Measurements from ENCODE around the gene MMP28. TPM values are rescaled to one million over a fixed set of nuclear protein-coding genes. Genes with fewer than 3 reads are reported as not detected.

MMP28 gene
- total and polyA plus RNA-seq, 2 of the 4 experiments (the other 2 are of a cell fraction): 0.18 TPM; not detected in 1

DNA sequence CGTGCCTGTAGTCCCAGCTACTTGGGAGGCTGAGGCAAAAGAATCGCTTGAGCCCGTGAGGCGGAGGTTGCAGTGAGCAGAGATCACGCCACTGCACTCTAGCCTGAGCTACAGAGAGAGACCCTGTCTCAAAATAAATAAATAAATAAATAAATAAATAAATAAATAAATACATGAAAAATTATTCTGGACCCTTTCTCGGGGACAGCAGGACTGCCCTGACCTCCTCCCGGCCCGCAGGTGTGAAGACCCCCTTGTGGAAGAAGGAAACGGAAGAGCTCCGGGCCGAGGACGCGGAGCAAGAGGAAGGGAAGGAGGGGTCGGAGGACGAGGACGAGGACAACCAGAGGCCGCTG is 31.7 kb downstream of the MMP28 start (continued):
- TF ChIP-seq, protein P1, sequence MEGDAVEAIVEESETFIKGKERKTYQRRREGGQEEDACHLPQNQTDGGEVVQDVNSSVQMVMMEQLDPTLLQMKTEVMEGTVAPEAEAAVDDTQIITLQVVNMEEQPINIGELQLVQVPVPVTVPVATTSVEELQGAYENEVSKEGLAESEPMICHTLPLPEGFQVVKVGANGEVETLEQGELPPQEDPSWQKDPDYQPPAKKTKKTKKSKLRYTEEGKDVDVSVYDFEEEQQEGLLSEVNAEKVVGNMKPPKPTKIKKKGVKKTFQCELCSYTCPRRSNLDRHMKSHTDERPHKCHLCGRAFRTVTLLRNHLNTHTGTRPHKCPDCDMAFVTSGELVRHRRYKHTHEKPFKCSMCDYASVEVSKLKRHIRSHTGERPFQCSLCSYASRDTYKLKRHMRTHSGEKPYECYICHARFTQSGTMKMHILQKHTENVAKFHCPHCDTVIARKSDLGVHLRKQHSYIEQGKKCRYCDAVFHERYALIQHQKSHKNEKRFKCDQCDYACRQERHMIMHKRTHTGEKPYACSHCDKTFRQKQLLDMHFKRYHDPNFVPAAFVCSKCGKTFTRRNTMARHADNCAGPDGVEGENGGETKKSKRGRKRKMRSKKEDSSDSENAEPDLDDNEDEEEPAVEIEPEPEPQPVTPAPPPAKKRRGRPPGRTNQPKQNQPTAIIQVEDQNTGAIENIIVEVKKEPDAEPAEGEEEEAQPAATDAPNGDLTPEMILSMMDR (conservative IDR thresholded peaks at IDR 0.05; ENCODE audit: low read depth, low read length): no peak
- no peak for TF ChIP-seq ELK1 (IDR thresholded peaks at IDR 0.05; ENCODE audit: borderline replicate concordance, low read depth, low read length)

- H3K27ac ChIP-seq (ENCODE audit: insufficient read depth, low read length): no peak overlapping the region
- no peak overlapping the region for H2BK5ac ChIP-seq (ENCODE audit: low read depth, low read length, poor library complexity, severe bottlenecking)
- intact Hi-C loops (cut with micrococcal nuclease): no loop called here
- no peak overlapping the region for H3K9ac ChIP-seq (ENCODE audit: low read depth, low read length)
- no peak for DNase-seq
- peaks cover 8% of the 10 kb centered on the region; the same call in 1 of the 2 replicates for H4K20me1 ChIP-seq (ENCODE audit: insufficient read depth, low read length)
- dilution Hi-C loops (cut with HindIII; ENCODE audit: low sequenced_read_pairs, unreplicated experiment): no loop called here
- H3K23ac ChIP-seq (ENCODE audit: low read depth, low read length): no peak overlapping the region
- H2AK5ac ChIP-seq (ENCODE audit: low read depth, low read length): no peak overlapping the region
- peaks cover 19% of the 10 kb centered on the region for H3K27me3 ChIP-seq (ENCODE audit: control insufficient read depth, insufficient read depth, low read length)
- no peak overlapping the region for H3K18ac ChIP-seq (ENCODE audit: low read depth, low read length)
- H2BK20ac ChIP-seq (ENCODE audit: low read depth, low read length): no peak overlapping the region
- no peaks in the 10 kb centered on the region for H3K9me1 ChIP-seq (ENCODE audit: insufficient read depth, low read length)
- no peak overlapping the region for H4K5ac ChIP-seq (ENCODE audit: low read depth, low read length)
- ATAC-seq (ENCODE audit: low read depth): no peak
- no peaks in the 10 kb centered on the region for H3K36me3 ChIP-seq (ENCODE audit: control insufficient read depth, insufficient read depth, low read length)
- H2BK120ac ChIP-seq (ENCODE audit: low read depth, low read length): no peak overlapping the region
- H2AFZ ChIP-seq (replicated peaks; ENCODE audit: low read length, poor library complexity): no peak overlapping the region
- no peak overlapping the region for H3K4ac ChIP-seq (ENCODE audit: low read depth, low read length)
- CTCF ChIA-PET: no interaction called here
- in situ Hi-C loops (cut with MboI; ENCODE audit: low sequenced_read_pairs): loop anchor here (5.0 kb wide), 1 partner anchor 46 kb away; the partner anchor contains the start of gene TAF15
- no peaks in the 10 kb centered on the region for H3K79me1 ChIP-seq (ENCODE audit: low read depth in 1 of 2, low read length in 2 of 2)
- peaks cover 3% of the 10 kb centered on the region for H3K4me1 ChIP-seq (ENCODE audit: control insufficient read depth, insufficient read depth, low read length)
- no peak overlapping the region for H2AK9ac ChIP-seq (replicated peaks; ENCODE audit: low read depth, low read length, poor library complexity)
- peaks cover 2% of the 10 kb centered on the region; the same call in 1 of the 2 replicates for H3K9me3 ChIP-seq (ENCODE audit: control insufficient read depth, insufficient read depth, low read length)
- no peak overlapping the region for H3K4me2 ChIP-seq (ENCODE audit: low read depth, low read length)
- no peak overlapping the region for H3K56ac ChIP-seq (ENCODE audit: extremely low read depth, insufficient read depth, low read length)
- no peak overlapping the region for H3K14ac ChIP-seq (replicated peaks; ENCODE audit: low read depth, low read length)
- H2BK15ac ChIP-seq (ENCODE audit: low read depth, low read length): no peak overlapping the region
- POLR2A ChIA-PET (ENCODE audit: unreplicated experiment): no interaction called here
- H3K4me3 ChIP-seq (ENCODE audit: insufficient read depth, low read depth, low read length): no peak overlapping the region
- H4K91ac ChIP-seq (ENCODE audit: insufficient read depth, low read depth, low read length): no peak overlapping the region
- no TSS peak for BruUV-seq (replicated peaks)
- WGBS, 2 experiments (ENCODE audit: extremely low coverage in 2 of 2, insufficient read length in 1 of 2): 95% methylated on average over 3 of the region's 5 CpGs; no CpG with 5 or more reads in 1 of the 2 experiments
- no peak overlapping the region for H4K8ac ChIP-seq (ENCODE audit: low read depth in 2 of 2, low read length in 2 of 2)
- no peak for TF ChIP-seq RFX5 (IDR thresholded peaks at IDR 0.05; ENCODE audit: low read depth, low read length)
- no peak for TF ChIP-seq MAFK (IDR thresholded peaks at IDR 0.05; ENCODE audit: low read depth, low read length)
- TF ChIP-seq ELK1 (IDR thresholded peaks at IDR 0.05; ENCODE audit: borderline replicate concordance, low read depth, low read length): no peak
- no peak for TF ChIP-seq BHLHE40 (IDR thresholded peaks at IDR 0.05; ENCODE audit: low read depth, low read length)
- no peak for TF ChIP-seq NFE2L2 (IDR thresholded peaks at IDR 0.05; ENCODE audit: low read depth, low read length)
- no peak for TF ChIP-seq RCOR1 (IDR thresholded peaks at IDR 0.05; ENCODE audit: insufficient replicate concordance, low read length)
- TF ChIP-seq CHD1 (IDR thresholded peaks at IDR 0.05; ENCODE audit: low read depth, low read length): no peak
- TF ChIP-seq SMC3 (IDR thresholded peaks at IDR 0.05; ENCODE audit: low read depth, low read length): no peak
- TF ChIP-seq POLR2A (IDR thresholded peaks at IDR 0.05; ENCODE audit: low read depth, low read length): no peak
- TF ChIP-seq CEBPB (IDR thresholded peaks at IDR 0.05; ENCODE audit: low read depth, low read length): no peak
- TF ChIP-seq MAZ (IDR thresholded peaks at IDR 0.05; ENCODE audit: borderline replicate concordance, low read depth, low read length): no peak
- no peak for TF ChIP-seq USF2 (IDR thresholded peaks at IDR 0.05; ENCODE audit: low read depth, low read length)
These were observed 33.8 kb downstream of the MMP28 start for GRCh38 chr17:35761601-35762000.

Data from IMR-90 (cell line).